GM23248 (cell line): ENCODE data around the gene FAM20C. TPM values are rescaled to one million over a fixed set of nuclear protein-coding genes. Genes with fewer than 3 reads are reported as not detected.

Source experiments
- DNase-seq: peaks from one replicate; pipeline ENCODE4 v3.0.0-alpha.2; 2015
- H2AFZ ChIP-seq: fragments of 200-600 bp; sonication (generic); 2 replicates; pipeline ENCODE4 v1.6.1; 2016; ENCODE audit warnings: antibody characterized with exemption
- H3F3A ChIP-seq: fragments of 200-600 bp; sonication (generic); 2 replicates; pipeline ENCODE4 v1.6.1; 2016; ENCODE audit warnings: mild to moderate bottlenecking, antibody characterized with exemption, mixed run types; ENCODE audit not compliant: insufficient read depth
- H3K27ac ChIP-seq: fragments of 200-600 bp; sonication (generic); 2 replicates; pipeline ENCODE4 v1.5.1; 2016; ENCODE audit warnings: mild to moderate bottlenecking
- H3K27me3 ChIP-seq: fragments of 200-600 bp; sonication (generic); replicated peaks from 2 replicates; pipeline ENCODE4 v1.6.1; 2016; ENCODE audit warnings: mild to moderate bottlenecking; ENCODE audit not compliant: insufficient read depth
- H3K36me3 ChIP-seq: fragments of 200-600 bp; sonication (generic); 2 replicates; pipeline ENCODE4 v1.6.1; 2016; ENCODE audit warnings: low read depth, mild to moderate bottlenecking
- H3K4me1 ChIP-seq: fragments of 200-600 bp; sonication (generic); 2 replicates; pipeline ENCODE4 v1.6.1; 2016; ENCODE audit warnings: mild to moderate bottlenecking; ENCODE audit not compliant: insufficient read depth
- H3K4me2 ChIP-seq: fragments of 200-600 bp; sonication (generic); one replicate; pipeline ENCODE4 v1.6.1; 2016; ENCODE audit warnings: mild to moderate bottlenecking; ENCODE audit not compliant: unreplicated experiment
- H3K4me3 ChIP-seq: fragments of 200-600 bp; sonication (generic); 2 replicates; pipeline ENCODE4 v1.5.1; 2016; ENCODE audit warnings: mild to moderate bottlenecking
- H3K79me2 ChIP-seq: fragments of 200-600 bp; sonication (generic); 2 replicates; pipeline ENCODE4 v1.6.1; 2016; ENCODE audit warnings: mild to moderate bottlenecking; ENCODE audit not compliant: insufficient read depth
- H3K9ac ChIP-seq: fragments of 200-600 bp; sonication (generic); 2 replicates; pipeline ENCODE4 v1.6.1; 2016; ENCODE audit warnings: mild to moderate bottlenecking
- H3K9me2 ChIP-seq: fragments of 200-600 bp; sonication (generic); 2 replicates; pipeline ENCODE4 v1.6.1; 2016; ENCODE audit warnings: mixed run types, mild to moderate bottlenecking, moderate library complexity; ENCODE audit not compliant: insufficient read depth
- H3K9me3 ChIP-seq: fragments of 200-600 bp; sonication (generic); one replicate; pipeline ENCODE4 v1.6.1; 2017; ENCODE audit warnings: low read depth
- H4K20me1 ChIP-seq: fragments of 200-600 bp; sonication (generic); 2 replicates; pipeline ENCODE4 v1.6.0; 2016; ENCODE audit not compliant: insufficient read depth
- EZH2 ChIP-seq: fragments of 200-600 bp; sonication (generic); IDR thresholded peaks from 2 replicates; pipeline ENCODE4 v1.6.1; 2018; ENCODE audit warnings: antibody characterized with exemption, mild to moderate bottlenecking; ENCODE audit not compliant: insufficient read depth, poor library complexity, severe bottlenecking
- EZH2phosphoT487 ChIP-seq: fragments of 200-600 bp; sonication (generic); IDR thresholded peaks from 2 replicates; pipeline ENCODE4 v1.6.1; 2018; ENCODE audit warnings: antibody characterized with exemption, moderate library complexity, mild to moderate bottlenecking, low read depth; ENCODE audit not compliant: insufficient read depth
- WGBS, 2 experiments: methylation state at CpG; one replicate each; pipeline ENCODE4 v1.1.6; 2015 to 2017; ENCODE audit warnings: low lambda C conversion rate in 2 of 2, low coverage in 1 of 2; ENCODE audit errors: missing lambda C conversion rate in 2 of 2; 5-methylcytosine and 5-hydroxymethylcytosine counted together
- in situ Hi-C: fragments of 300-500 bp; cut with MboI; formaldehyde crosslinking; loops from 2 replicates; pipeline ENCODE4 v1.15.0; 2020
- polyA plus RNA-seq: library from polyadenylated mRNA; unstranded; fragments of >200 nt; fragmentation: Nextera tagmentation; extraction: Ambion mirVana; gene quantifications from 2 replicates; pipeline ENCODE4 v1.2.1, GENCODE V29; 2016
- total RNA-seq: library from RNA; depleted of rRNA; stranded (reverse); fragments of >200 nt; shearing (Covaris generic); gene quantifications from 2 replicates; pipeline ENCODE4 v1.2.3, GENCODE V29; 2014

FAM20C gene
- total and polyA plus RNA-seq, 2 experiments from 2014 or later, result 13.5 to 63.8 TPM

DNA sequence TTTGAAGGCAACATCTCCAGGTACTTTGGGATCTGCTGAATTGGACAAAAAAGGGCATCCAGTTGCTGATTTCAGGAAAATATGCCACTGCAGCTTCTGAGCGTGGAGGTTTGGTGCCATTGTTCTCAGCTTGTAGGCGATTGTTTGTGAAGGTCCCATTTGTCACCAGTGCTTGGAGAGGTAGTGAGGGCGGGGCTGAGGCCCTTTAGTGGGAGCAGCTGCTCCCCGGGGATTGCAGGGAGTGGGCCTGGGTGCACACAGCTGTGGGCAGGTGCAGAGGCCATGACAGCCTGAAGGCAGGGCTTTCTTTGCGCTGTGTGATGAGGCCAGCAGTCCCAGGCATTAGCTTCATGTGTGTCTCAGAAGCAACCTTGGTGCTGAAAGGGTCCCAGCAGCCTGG is 3.9 kb downstream of the FAM20C start:
- DNase-seq, result no peak
- in situ Hi-C loops, result no loop called here
- Histone ChIP-seq H4K20me1 (no peaks in the 10 kb centered on the region), H3K9me3 (no peaks in the 10 kb centered on the region), H3K27ac (no peak overlapping the region), H3K79me2 (peaks cover 77% of the 10 kb centered on the region), H2AFZ (no peak overlapping the region), H3K4me1 (peaks cover 6% of the 10 kb centered on the region), H3K9me2 (no peaks in the 10 kb centered on the region), H3K4me2 (no peak overlapping the region), H3K4me3 (no peak overlapping the region), H3K9ac (no peak overlapping the region), H3K36me3 (peaks cover 41% of the 10 kb centered on the region; the same call in 1 of the 2 replicates), H3K27me3 (no peaks in the 10 kb centered on the region), H3F3A (peaks cover 4% of the 10 kb centered on the region; the same call in 1 of the 2 replicates)
- no peak for TF ChIP-seq EZH2
- TF ChIP-seq EZH2phosphoT487, result no peak
- WGBS, 2 experiments, result 86% methylated on average over 5 of the region's 5 CpGs

DNA sequence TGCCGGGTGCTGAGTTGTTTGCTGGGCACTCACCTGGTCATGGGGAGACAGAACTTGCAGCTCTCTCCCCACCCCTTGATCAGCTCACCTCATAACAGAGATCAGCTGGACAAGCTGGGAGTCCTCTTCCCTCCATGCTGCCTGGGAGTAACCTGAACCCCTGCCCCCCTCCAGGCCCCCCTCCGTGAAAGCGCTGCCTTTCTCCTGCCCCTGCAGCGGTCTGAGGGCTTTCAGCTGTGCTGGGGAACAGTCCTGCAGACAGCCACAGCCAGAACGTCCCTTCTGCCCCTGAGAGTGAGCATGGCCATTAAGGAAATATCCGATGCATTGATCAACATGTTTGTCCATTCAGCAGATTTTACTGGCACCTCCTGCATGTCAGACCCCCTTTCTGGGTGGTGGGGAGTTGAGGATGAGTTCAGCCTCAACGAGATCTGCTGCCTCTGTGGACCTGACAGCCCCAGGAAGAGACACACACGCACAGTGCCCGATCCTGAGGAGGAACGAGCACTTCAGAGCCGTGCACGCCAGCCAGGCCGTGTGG is 4.5 kb downstream of the FAM20C start:
- in situ Hi-C loops, result no loop called here
- H3F3A ChIP-seq, result peaks cover 4% of the 10 kb centered on the region; the same call in 1 of the 2 replicates
- peaks cover 41% of the 10 kb centered on the region; the same call in 1 of the 2 replicates for H3K36me3 ChIP-seq
- no peaks in the 10 kb centered on the region for H3K9me3 ChIP-seq
- no peak for DNase-seq
- no peaks in the 10 kb centered on the region for H3K27me3 ChIP-seq
- peaks cover 6% of the 10 kb centered on the region; the same call in 1 of the 2 replicates for H3K4me1 ChIP-seq
- H3K4me2 ChIP-seq, result no peak overlapping the region
- H2AFZ ChIP-seq, result no peak overlapping the region
- WGBS, 2 experiments, result 67 to 70% methylated on average over 13 of the region's 13 CpGs
- H3K4me3 ChIP-seq, result no peak overlapping the region
- H4K20me1 ChIP-seq, result no peaks in the 10 kb centered on the region
- no peaks in the 10 kb centered on the region for H3K9me2 ChIP-seq
- TF ChIP-seq EZH2phosphoT487 (no peak), EZH2 (no peak)
- H3K27ac ChIP-seq, result no peak overlapping the region
- H3K79me2 ChIP-seq, result peaks cover 83% of the 10 kb centered on the region
- no peak overlapping the region for H3K9ac ChIP-seq

DNA sequence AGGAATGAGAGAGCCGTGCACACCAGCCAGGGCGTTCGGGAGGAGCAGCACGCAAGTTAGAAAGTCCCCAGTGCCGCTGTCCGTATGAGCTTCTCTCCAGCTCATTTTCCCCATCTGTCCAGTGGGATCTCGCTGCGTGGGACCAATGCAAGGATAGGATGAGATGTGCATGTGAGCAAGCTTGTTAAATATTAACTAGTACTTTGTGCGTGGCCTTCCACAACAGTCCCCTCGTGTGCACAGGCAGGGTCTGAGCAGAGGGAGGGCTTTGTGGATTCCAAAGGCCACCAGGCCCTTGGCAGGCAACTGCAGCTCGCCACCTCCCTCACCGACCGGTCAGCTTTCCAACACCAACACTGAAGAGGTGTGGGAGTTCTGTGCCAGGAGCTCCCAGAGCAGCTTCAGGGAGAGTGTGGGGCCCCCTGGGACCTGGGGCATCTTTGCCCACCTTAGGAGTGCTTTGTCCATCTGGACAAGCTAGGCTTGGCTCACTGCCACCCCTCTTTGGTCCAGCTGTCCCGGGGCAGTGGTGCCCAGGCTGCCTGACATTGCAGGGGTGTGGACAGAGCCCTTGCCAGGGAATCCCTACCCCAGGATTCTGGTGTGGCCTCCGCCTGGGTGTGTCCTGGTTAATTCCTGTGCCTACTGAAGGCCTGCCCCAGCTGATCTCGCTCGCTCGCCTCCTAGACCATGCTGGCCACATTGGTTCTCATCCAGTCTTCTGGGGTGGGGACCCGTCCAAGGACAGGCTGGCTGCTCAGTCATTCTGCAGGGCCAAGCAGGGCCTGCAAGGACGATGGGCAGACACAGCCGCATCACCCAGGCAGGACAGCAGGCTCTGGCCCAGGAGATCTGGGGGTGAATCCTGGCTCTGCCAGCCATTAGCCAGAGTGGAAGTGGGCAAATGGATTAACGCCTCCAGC is 5.3 kb downstream of the FAM20C start:
- H2AFZ ChIP-seq, result no peak overlapping the region
- peaks cover 41% of the 10 kb centered on the region; the same call in 1 of the 2 replicates for H3K36me3 ChIP-seq
- H3K4me3 ChIP-seq, result no peak overlapping the region
- no peaks in the 10 kb centered on the region for H3K27me3 ChIP-seq
- H3K79me2 ChIP-seq, result peaks cover 85% of the 10 kb centered on the region
- no peak overlapping the region for H3K9ac ChIP-seq
- no peaks in the 10 kb centered on the region for H3K9me2 ChIP-seq
- H3K9me3 ChIP-seq, result no peaks in the 10 kb centered on the region
- H3F3A ChIP-seq, result peaks cover 4% of the 10 kb centered on the region; the same call in 1 of the 2 replicates
- H4K20me1 ChIP-seq, result no peaks in the 10 kb centered on the region
- 88 to 90% methylated on average over 20 to 21 of the region's 22 CpGs for WGBS, 2 experiments
- H3K4me1 ChIP-seq, result peaks cover 6% of the 10 kb centered on the region; the same call in 1 of the 2 replicates
- no peak overlapping the region for H3K4me2 ChIP-seq
- no peak for DNase-seq
- in situ Hi-C loops, result no loop called here
- no peak for TF ChIP-seq EZH2
- H3K27ac ChIP-seq, result no peak overlapping the region

DNA sequence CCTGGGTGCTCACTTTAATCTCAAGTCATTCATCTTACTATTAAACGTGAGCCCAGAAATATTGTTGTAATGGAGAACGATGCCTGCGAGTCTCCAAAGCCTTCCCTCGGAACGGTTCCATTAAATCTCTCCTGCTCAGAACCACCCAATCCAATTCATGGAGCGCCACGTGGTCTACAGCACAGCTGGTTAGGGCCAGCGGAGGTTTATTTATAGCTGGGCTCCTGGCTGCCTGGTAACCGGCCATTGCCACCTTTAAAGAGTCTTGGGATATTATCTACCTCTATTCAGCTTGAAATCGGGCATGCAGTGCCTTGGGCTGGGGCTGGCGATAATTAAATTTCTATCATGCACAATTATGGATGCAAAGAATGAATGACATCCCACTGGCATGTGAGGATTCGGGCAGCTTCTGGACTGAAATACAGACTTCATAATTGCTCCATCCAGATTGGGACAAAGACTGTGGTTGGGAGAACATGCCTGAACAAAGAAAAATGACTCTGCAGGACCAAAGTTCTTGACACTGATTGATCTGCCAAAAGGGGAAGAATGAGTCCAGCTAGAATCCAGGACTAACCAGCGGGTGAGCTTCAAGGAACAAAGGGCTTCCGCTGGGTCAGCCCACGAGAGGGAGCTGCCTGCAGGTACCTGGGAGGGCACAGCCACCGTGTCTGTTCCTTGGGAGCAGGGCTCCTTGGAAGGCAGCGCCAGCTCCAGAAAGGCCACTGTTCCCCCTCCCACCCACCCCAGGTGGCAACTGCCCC is 7.3 kb downstream of the FAM20C start:
- peaks cover 6% of the 10 kb centered on the region; the same call in 1 of the 2 replicates for H3K4me1 ChIP-seq
- peaks cover 41% of the 10 kb centered on the region; the same call in 1 of the 2 replicates for H3K36me3 ChIP-seq
- no peak for DNase-seq
- no peak overlapping the region for H3K4me3 ChIP-seq
- H3K9ac ChIP-seq, result no peak overlapping the region
- peaks cover 5% of the 10 kb centered on the region; the same call in 1 of the 2 replicates for H3F3A ChIP-seq
- no peaks in the 10 kb centered on the region for H3K27me3 ChIP-seq
- no peaks in the 10 kb centered on the region for H3K9me2 ChIP-seq
- no peak overlapping the region for H3K4me2 ChIP-seq
- H4K20me1 ChIP-seq, result no peaks in the 10 kb centered on the region
- no peak overlapping the region for H2AFZ ChIP-seq
- H3K27ac ChIP-seq, result no peak overlapping the region
- whole genome bisulfite sequencing, 2 experiments, result 95 to 96% methylated on average over 17 of the region's 17 CpGs
- TF ChIP-seq EZH2, result no peak
- TF ChIP-seq EZH2phosphoT487, result no peak
- peaks cover 70% of the 10 kb centered on the region for H3K79me2 ChIP-seq
- no peaks in the 10 kb centered on the region for H3K9me3 ChIP-seq
- in situ Hi-C loops, result no loop called here
